Forelimb muscle (tissue), 1 donor: ENCODE data around the gene ARPC2. TPM values are rescaled to one million over a fixed set of nuclear protein-coding genes. Genes with fewer than 3 reads are reported as not detected.

Source experiments
- DNase-seq: peaks from one replicate; pipeline ENCODE4 v3.0.0-alpha.2; 2013; ENCODE audit warnings: low read depth
- polyA plus RNA-seq: library from polyadenylated mRNA; unstranded; fragments of 120-200 nt; gene quantifications from one replicate; pipeline ENCODE4 v1.2.1, GENCODE V29; 2013; ENCODE audit not compliant: insufficient read length

ARPC2 gene
- polyA plus RNA-seq, 1 donor: 205 TPM

- DNase-seq: no peak
These were observed 72.8 kb downstream of the ARPC2 start for GRCh38 chr2:218289639-218290315.

- DNase-seq: no peak
These were observed 73.6 kb downstream of the ARPC2 start for GRCh38 chr2:218290316-218291261.

- DNase-seq: no peak
These were observed 74.5 kb downstream of the ARPC2 start for GRCh38 chr2:218291318-218292047.

- DNase-seq: no peak
These were observed 75.3 kb downstream of the ARPC2 start, which contains the start of gene TMBIM1 for GRCh38 chr2:218292048-218293014. TMBIM1 (minus strand) TSS chr2:218292503; CDS start chr2:218282141, 10,362 bp downstream.

GRCh38 chr2:218293715-218294429, 76.9 kb downstream of the ARPC2 start:
- DNase-seq: no peak

GRCh38 chr2:218294430-218295022, 77.5 kb downstream of the ARPC2 start:
- DNase-seq: no peak

- no peak for DNase-seq
These were observed 78.0 kb downstream of the ARPC2 start for GRCh38 chr2:218295029-218295428.

- no peak for DNase-seq
These were observed 79.2 kb downstream of the ARPC2 start for GRCh38 chr2:218296200-218296599.

GRCh38 chr2:218296847-218297246, 79.9 kb downstream of the ARPC2 start:
- DNase-seq: no peak

- no peak for DNase-seq
These were observed 81.4 kb downstream of the ARPC2 start for GRCh38 chr2:218298314-218298875.

- no peak for DNase-seq
These were observed 83.2 kb downstream of the ARPC2 start for GRCh38 chr2:218300141-218300540.

- no peak for DNase-seq
These were observed 84.3 kb downstream of the ARPC2 start for GRCh38 chr2:218301176-218301819.

Other genes with a start within 250 kb of the ARPC2 start
- gene TNS1, start 214.2 kb upstream of the ARPC2 start, polyA plus RNA-seq: 111 TPM
- 0.16 TPM for gene RUFY4, start 147.9 kb upstream of the ARPC2 start, polyA plus RNA-seq
- 0.18 TPM for gene CXCR2, start 91.2 kb upstream of the ARPC2 start, polyA plus RNA-seq
- not detected for gene CXCR1, start 50.2 kb upstream of the ARPC2 start, polyA plus RNA-seq
- gene GPBAR1, start 43.8 kb downstream of the ARPC2 start, polyA plus RNA-seq: 2.3 TPM
- 87.4 TPM for gene AAMP, start 52.9 kb downstream of the ARPC2 start, polyA plus RNA-seq
- 47.4 TPM for gene PNKD, start 53.3 kb downstream of the ARPC2 start, polyA plus RNA-seq
- gene TMBIM1, start 75.3 kb downstream of the ARPC2 start, polyA plus RNA-seq: 81.3 TPM
- gene CATIP, start 139.7 kb downstream of the ARPC2 start, polyA plus RNA-seq: 0.15 TPM
- gene SLC11A1, start 165.1 kb downstream of the ARPC2 start, polyA plus RNA-seq: 0.37 TPM
- gene CTDSP1, start 182.7 kb downstream of the ARPC2 start, polyA plus RNA-seq: 95.5 TPM
- gene VIL1, start 201.9 kb downstream of the ARPC2 start, polyA plus RNA-seq: not detected